Panc1 (cell line): ENCODE results near the gene ANKRD40.

Source experiments
- CTCF ChIP-seq: fragments of 450-650 bp; IDR thresholded peaks from 2 replicates; pipeline ENCODE4 v1.5.1; 2017; ENCODE audit warnings: mild to moderate bottlenecking
- POLR2AphosphoS5 ChIP-seq: IDR thresholded peaks from 2 replicates; pipeline ENCODE4 v1.6.1; 2012; ENCODE audit warnings: mild to moderate bottlenecking, low read depth, low read length, moderate library complexity
- REST ChIP-seq, 2 experiments: IDR thresholded peaks; 2 replicates each; pipeline ENCODE4 v1.6.1; 2011 to 2012; ENCODE audit warnings: low read depth in 2 of 2, control low read depth in 1 of 2, low read length in 1 of 2, mild to moderate bottlenecking in 1 of 2, moderate library complexity in 1 of 2; ENCODE audit not compliant: insufficient read depth in 1 of 2
- SIN3A ChIP-seq: IDR thresholded peaks from 2 replicates; pipeline ENCODE4 v1.6.1; 2012; ENCODE audit warnings: low read depth, mild to moderate bottlenecking, low read length, moderate library complexity, borderline replicate concordance; ENCODE audit not compliant: insufficient read depth
- TCF7L2 ChIP-seq: IDR thresholded peaks from 2 replicates; pipeline ENCODE4 v1.6.1; 2011; ENCODE audit warnings: mild to moderate bottlenecking, low read depth, low read length, inconsistent platforms

GRCh38 chr17:50665838-50666237 lies 41.9 kb downstream of the ANKRD40 start:
- TF ChIP-seq CTCF (no peak), POLR2AphosphoS5 (no peak), SIN3A (no peak), REST (IDR thresholded peaks at IDR 0.05; ENCODE audit: insufficient read depth in 1 of 2, low read depth in 2 of 2, low read length in 1 of 2) (no peak), TCF7L2 (no peak)
